ENCODE measurements around the gene PLEKHG2.

The PLEKHG2 gene

DNA sequence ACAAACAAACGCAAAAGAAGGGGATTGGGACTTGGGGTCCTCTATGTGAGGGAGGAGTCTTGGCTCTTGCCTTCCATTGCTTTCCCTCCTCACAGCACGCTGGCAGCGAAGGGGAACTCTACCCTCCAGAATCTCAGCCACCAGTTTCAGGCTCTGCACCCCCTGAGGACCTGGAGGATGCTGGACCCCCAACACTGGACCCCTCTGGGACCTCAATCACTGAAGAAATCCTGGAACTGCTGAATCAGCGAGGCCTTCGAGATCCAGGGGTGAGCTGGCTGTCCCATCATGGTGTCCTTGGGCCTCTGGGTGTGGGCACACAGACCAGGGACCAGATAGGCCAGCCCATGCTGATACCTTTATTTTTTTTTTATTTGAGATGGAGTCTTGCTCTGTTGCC is 9.6 kb downstream of the PLEKHG2 start:
- DNase-seq, result no peak

DNA sequence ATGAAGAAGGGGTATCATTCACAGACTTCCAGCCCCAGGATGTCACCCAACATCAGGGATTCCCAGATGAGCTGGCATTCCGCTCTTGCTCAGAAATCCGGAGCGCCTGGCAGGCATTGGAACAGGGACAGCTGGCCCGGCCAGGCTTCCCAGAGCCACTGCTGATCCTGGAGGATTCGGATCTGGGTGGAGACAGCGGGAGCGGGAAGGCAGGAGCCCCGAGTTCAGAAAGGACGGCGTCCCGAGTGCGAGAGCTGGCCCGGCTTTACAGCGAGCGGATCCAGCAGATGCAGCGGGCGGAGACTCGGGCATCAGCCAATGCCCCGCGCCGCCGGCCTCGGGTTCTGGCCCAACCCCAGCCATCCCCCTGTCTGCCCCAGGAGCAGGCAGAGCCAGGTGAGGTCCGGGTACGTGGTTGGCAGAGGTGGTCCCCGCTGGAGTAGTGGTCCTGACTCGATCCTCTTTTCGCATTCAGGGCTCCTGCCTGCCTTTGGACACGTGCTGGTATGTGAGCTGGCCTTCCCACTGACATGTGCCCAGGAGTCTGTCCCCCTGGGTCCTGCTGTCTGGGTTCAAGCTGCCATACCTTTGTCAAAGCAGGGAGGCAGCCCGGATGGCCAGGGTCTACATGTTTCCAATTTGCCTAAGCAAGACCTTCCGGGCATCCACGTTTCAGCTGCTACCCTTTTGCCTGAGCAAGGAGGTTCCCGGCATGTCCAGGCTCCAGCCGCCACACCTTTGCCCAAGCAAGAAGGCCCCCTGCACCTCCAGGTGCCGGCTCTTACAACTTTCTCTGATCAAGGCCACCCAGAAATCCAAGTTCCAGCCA is 11.0 kb downstream of the PLEKHG2 start:
- no peak for DNase-seq

DNA sequence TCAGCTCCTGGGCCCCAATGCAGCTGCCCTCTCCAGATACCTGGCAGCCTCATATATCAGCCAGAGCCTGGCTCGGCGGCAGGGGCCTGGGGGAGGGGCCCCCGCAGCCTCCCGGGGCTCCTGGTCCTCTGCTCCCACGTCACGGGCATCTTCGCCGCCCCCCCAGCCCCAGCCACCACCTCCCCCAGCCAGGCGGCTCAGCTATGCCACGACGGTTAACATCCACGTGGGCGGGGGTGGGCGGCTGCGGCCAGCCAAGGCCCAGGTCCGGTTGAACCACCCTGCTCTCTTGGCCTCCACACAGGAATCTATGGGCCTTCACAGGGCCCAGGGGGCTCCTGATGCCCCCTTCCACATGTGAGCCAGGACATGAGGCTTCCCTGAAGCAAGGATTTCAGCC is 12.5 kb downstream of the PLEKHG2 start:
- no peak for DNase-seq

DNA sequence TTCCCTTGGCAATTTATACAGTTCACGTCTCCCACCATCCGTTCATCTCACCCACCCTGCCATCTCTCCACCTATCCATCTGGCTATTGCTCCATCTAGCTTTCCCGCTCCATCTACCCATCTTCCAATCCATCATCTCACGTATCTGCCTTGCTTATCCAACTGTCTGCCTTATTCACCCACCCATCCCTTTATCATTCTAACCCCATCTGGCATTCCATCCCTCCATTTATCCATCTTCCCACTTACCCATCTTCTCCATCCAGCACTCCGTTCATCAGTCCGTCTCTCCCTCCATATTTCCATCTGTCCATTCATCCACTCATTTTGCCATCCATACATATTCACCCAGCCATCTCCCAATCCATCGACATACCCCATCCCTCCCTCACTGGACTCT is 13.3 kb downstream of the PLEKHG2 start:
- no peak for DNase-seq

DNA sequence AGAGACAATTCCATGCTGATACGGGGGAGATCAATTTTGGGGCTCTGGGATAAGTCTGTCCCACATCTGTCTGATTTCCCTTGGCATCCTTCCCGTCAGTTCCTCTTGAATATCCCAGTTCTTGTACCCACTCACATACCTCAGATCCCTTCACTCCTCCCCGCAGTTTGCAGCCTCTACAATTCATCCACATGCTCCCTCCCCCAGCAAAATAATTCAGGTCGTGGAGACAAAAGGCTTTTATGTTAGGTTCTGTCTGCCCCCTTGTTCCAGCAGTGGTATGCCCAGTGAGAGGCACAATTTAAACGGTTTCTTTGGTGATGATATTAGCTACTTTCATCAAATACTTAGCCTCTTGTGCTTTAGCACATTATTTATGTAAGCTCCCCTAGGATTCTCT is 13.7 kb downstream of the PLEKHG2 start:
- no peak for DNase-seq

- DNase-seq, result no peak
Observed at GRCh38 chr19:39427707-39428106, 15.2 kb downstream of the PLEKHG2 start.

DNA sequence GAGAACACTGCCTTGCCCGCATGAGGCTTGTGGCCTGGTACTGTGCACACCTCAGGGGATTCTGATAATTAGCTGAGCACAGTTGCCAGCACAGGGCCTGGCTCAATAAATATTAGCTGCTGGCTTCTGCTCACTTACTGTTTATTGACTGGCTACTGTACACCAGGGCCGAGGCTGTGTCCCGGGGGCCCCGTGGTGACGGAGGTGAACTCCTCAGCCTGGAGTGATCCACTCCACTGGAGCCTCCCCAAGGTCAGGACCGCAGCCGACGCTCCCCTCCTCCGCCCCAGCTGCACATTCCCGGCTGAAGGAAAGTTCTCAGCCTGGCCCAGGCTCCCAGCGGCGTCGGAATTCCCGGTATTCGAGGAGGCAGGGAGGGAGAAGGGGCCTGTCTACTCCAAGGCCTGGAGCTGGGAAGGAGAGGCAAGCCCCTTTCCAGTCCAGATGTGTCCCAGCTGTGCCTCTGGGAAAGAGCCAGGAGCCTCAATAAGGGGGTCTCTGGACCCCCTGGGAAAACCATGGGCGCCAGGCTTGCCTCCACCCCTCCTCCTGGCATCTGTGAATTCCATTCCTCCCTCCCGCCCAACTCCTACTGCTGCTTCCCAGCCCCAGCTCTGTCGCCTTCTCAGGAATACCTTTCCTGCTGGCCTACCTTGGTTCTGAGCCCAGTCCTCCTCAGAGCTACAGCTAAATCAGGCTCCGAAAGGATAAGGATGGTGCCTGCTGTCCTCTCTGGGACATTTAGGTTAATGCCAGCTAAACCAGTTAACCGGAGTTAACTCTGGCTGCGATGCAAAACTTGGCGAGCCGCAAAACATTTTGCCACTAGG is 16.0 kb downstream of the PLEKHG2 start:
- no peak for DNase-seq

GRCh38 chr19:39430675-39431593 is 18.5 kb downstream of the PLEKHG2 start:
- DNase-seq, result peak; percentile 49

DNA sequence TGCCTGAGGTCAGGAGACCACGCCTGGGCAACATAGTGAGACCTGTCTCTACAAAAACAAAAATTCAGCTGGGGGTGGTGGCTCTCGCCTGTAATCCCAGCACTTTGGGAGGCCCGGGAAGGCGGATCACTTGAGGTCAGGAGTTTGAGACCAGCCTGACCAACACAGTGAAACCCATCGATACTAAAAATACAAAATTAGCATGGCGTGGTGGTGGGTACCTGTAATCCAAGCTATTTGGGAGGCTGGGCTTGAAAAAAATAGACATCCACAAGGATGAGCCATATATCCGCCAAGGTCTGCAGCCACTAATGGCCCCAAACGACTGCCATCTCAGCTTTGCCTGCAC is 20.2 kb downstream of the PLEKHG2 start:
- no peak for DNase-seq

DNA sequence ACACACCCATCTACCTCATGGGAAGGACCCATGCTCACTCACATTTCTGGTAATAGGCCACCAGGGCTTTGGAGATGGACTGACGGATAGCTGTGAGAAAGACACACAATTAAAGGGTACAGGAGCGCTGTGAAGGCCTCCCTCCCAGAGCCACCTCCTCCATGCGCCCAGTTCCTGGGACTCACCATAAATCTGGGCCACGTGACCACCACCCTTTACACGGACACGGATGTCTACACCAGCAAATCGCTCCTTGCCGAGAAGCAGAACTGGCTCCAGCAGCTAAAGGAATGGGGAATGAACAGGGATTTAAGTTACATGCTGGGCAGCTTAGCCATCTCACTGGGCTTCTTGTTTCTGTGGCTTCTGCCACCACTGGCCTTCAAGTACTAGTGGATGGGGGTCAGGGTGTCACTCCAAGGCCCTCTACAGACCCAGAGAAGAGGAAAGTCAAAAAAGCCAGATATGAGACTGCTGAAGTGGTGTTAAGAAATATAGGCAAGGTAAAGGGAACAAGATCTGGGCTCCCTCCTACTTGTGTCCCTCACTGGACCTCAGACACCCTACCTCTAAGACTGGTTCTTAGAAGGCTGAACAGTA is 21.1 kb downstream of the PLEKHG2 start:
- DNase-seq, result no peak

DNA sequence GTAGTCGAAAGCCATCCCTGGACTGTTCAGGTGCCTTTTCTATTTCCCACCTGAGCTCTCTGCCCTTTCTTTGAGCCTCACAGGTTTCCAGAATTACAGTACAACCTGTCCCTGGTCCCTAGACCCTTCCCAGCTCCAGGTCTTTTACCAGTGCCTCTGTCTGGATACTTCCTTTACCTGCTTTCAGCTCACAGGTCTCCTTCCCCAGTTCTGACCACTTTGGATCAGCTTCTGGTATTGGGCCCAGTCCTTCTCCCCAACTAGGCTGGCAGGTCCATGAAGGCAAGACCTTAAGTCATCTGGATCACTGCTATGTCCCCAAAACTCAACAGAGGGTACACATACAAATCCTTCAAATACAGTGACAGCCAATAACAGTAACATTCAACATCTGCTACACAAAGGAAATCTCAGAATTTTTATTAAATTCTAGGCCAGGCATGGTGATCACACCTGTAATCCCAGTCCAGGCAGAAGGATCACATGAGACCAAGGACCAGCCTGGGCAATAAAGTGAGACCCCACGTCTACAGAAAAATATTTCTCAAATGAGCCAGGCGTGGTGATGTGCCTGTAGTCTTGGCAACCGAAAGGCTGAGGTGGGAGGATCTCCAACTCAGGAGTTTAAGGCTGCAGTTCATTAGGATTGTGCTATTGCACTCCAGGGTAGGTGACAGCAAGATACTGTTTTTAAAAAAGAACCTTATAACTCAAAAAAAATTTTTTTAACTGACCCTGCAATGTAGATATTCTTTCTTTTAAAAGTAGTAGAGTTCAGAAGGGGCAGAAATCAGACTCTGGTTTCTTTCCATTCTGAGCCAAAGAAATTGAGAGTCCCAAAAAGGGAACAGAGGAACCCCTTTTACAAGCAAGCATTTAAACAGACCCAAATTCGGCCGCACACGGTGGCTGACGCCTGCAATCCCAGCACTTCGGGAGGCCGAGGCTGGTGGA is 21.9 kb downstream of the PLEKHG2 start:
- DNase-seq, result no peak

GRCh38 chr19:39435499-39436349 is 23.3 kb downstream of the PLEKHG2 start, which contains the start of gene RPS16:
TSS of gene RPS16 (minus strand) at chr19:39435949. CDS start at chr19:39435895, 54 bp downstream.
- DNase-seq, result peak; percentile 99

DNA sequence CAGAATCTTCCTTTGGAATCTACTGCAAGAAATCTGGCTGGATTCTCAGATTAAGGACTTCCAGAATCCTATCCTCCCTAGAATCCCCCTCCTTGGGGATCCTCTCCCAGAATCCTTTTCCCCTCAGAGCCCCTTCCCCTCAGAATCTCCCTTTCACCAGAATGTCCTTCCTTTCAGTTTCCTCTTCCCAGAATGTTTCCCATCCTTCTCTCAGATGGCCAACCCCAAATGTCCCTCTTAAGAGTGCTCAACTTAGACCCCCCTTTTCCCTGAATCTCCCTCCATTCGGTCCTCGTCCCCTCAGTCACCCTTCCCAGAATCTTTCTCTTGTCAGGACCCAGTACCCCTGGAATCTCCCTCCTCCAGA is 23.9 kb downstream of the PLEKHG2 start:
- DNase-seq, result no peak

- no peak for DNase-seq
Observed at GRCh38 chr19:39438270-39438934, 25.9 kb downstream of the PLEKHG2 start.

DNA sequence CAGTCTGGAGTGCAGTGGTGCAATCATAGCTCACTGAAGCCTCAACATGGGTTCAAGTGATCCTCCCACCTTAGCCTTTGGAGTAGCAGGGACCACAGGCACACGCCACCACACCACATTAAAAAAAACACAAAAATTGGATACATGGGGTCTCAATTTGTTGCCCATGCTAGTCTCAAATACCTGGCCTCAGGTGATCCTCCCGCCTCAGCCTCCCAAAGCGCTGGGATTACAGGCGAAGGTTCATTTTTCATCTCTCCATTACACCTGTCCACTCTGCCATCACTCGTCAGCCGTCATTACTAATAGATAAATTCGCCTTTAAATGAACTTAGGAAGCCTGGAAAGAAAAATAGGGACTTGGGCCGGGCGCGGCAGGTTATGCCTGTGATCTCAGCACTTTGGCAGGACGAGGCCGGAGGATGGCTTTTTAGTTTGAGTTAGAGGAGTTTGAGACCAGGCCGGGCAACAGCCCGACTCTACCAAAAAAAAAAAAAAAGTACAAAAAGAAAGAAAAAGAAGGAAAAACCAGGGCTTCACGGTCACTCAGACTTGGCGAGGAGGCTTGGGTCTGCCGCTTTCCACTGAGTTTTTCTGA is 32.2 kb downstream of the PLEKHG2 start:
- DNase-seq, result no peak

- peak; percentile 96 for DNase-seq
Observed at GRCh38 chr19:39445196-39446111, 33.0 kb downstream of the PLEKHG2 start, which contains the start of gene SUPT5H. TSS of gene SUPT5H (plus strand) at chr19:39445582. CDS start at chr19:39445891, 309 bp downstream.

GRCh38 chr19:39446365-39447084 is 34.1 kb downstream of the PLEKHG2 start:
- no peak for DNase-seq

All from activated CD8-positive, alpha-beta memory T cell treated with anti-CD3 and anti-CD28 coated beads, Interleukin-2, amount 50 U/mL, for 4 hours (primary cell).